ENCODE measurements around the gene OR51M1. TPM values are rescaled to one million over a fixed set of nuclear protein-coding genes. Genes with fewer than 3 reads are reported as not detected.

OR51M1 gene
- total RNA-seq, 6 experiments from 2014 or later, result not detected

DNA sequence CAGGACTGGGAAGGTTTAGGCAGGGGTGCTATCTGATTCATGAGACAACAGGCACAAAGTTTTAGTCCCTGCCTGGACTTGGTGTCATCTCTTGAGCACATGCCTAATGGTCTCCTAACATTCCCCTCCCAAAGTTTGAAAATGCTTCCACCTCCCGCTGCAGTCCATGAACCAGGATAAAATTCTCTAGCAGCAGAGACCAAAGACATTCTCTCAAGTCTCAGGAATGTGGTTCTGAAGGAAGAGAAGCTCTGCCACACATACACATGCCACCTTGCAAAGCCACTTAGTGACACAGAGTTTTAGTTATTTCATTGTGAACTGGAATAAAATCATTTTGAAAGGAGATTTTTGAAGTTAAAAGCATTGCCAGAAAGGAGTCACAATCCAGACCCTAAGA is 16.8 kb upstream of the OR51M1 start:
- no peaks in the 10 kb centered on the region for H3K4me1 ChIP-seq
- no peak overlapping the region for H3K27ac ChIP-seq
- H3K36me3 ChIP-seq, result no peaks in the 10 kb centered on the region
- H3K4me3 ChIP-seq, result no peak overlapping the region
- no peaks in the 10 kb centered on the region for H3K27me3 ChIP-seq
- intact Hi-C loops (cut with DNase I), result no loop called here
- no peak for TF ChIP-seq POLR2A (IDR thresholded peaks at IDR 0.05)
- TF ChIP-seq, protein P1, sequence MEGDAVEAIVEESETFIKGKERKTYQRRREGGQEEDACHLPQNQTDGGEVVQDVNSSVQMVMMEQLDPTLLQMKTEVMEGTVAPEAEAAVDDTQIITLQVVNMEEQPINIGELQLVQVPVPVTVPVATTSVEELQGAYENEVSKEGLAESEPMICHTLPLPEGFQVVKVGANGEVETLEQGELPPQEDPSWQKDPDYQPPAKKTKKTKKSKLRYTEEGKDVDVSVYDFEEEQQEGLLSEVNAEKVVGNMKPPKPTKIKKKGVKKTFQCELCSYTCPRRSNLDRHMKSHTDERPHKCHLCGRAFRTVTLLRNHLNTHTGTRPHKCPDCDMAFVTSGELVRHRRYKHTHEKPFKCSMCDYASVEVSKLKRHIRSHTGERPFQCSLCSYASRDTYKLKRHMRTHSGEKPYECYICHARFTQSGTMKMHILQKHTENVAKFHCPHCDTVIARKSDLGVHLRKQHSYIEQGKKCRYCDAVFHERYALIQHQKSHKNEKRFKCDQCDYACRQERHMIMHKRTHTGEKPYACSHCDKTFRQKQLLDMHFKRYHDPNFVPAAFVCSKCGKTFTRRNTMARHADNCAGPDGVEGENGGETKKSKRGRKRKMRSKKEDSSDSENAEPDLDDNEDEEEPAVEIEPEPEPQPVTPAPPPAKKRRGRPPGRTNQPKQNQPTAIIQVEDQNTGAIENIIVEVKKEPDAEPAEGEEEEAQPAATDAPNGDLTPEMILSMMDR (IDR thresholded peaks at IDR 0.05), result no peak
- no peaks in the 10 kb centered on the region for H3K9me3 ChIP-seq
- DNase-seq (no peak), ATAC-seq (no peak)
- 60% methylated on average over 1 of the region's 1 CpG for WGBS (ENCODE audit: insufficient coverage, low coverage, low lambda C conversion rate, missing lambda C conversion rate)

DNA sequence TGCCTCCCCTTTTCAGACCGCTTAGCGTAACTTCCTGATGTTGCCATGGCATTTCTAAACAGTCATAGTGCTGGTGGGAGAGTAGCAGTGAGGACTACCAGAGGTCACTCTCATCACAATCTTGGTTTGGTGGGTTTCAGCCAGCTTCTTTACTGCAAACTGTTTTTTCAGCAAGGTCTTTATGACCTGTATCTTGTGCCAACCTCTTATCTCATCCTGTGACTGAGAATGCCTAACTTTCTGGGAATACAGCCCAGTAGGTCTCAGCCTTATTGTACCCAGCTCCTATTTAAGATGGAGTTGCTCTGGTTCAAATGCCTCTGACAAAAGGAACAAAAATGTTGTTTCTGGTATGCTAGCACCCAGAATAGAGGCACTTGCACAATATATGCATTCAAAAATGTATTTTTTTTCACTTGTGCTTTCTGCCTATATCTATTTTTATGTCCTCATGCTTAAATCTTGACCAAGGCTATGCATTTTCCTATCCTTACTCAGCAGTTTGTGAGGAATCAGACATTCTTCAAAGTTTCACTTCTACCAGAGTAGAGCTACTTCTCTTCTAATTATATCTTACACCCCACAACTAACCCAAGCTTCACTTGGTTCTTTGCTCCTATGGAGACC is 16.1 kb upstream of the OR51M1 start:
- ATAC-seq, result no peak
- WGBS (ENCODE audit: insufficient coverage, low coverage, low lambda C conversion rate, missing lambda C conversion rate), result no CpG with 5 or more reads among the region's 2 CpGs

GRCh38 chr11:5368502-5369043 is 15.0 kb upstream of the OR51M1 start:
- Histone ChIP-seq H3K4me3 (no peak overlapping the region), H3K9me3 (no peaks in the 10 kb centered on the region), H3K4me1 (no peaks in the 10 kb centered on the region), H3K27me3 (no peaks in the 10 kb centered on the region), H3K27ac (no peak overlapping the region), H3K36me3 (no peaks in the 10 kb centered on the region)
- intact Hi-C loops (cut with DNase I), result no loop called here
- ATAC-seq (no peak), DNase-seq (no peak)
- 51% methylated on average over 3 of the region's 3 CpGs for WGBS (ENCODE audit: insufficient coverage, low coverage, low lambda C conversion rate, missing lambda C conversion rate)
- TF ChIP-seq POLR2A (IDR thresholded peaks at IDR 0.05), result no peak
- TF ChIP-seq, protein P1 (IDR thresholded peaks at IDR 0.05), result no peak

More for the DNA sequence above, 16.1 kb upstream of the OR51M1 start:
- Histone ChIP-seq H3K4me3 (no peak overlapping the region), H3K27me3 (no peaks in the 10 kb centered on the region), H3K27ac (no peak overlapping the region), H3K9me3 (no peaks in the 10 kb centered on the region), H3K4me1 (no peaks in the 10 kb centered on the region), H3K36me3 (no peaks in the 10 kb centered on the region)
- no peak for DNase-seq
- TF ChIP-seq POLR2A (IDR thresholded peaks at IDR 0.05), result no peak
- TF ChIP-seq, protein P1 (IDR thresholded peaks at IDR 0.05), result no peak
- intact Hi-C loops (cut with DNase I), result no loop called here

- Histone ChIP-seq H3K27ac (no peak overlapping the region), H3K27me3 (no peaks in the 10 kb centered on the region), H3K36me3 (no peaks in the 10 kb centered on the region), H3K4me3 (no peak overlapping the region), H3K9me3 (no peaks in the 10 kb centered on the region), H3K4me1 (no peaks in the 10 kb centered on the region)
- ATAC-seq (no peak), DNase-seq (no peak)
- TF ChIP-seq, protein P1 (IDR thresholded peaks at IDR 0.05), result no peak
- no peak for TF ChIP-seq POLR2A (IDR thresholded peaks at IDR 0.05)
- intact Hi-C loops (cut with DNase I), result no loop called here
Measured at GRCh38 chr11:5369789-5370188, 13.8 kb upstream of the OR51M1 start.

Measured in right lobe of liver (tissue), 6 donors.